GM23248 (cell line): Measurements from ENCODE around the gene TP53I13.

Experiments
- EZH2 ChIP-seq: fragments of 200-600 bp; sonication (generic); IDR thresholded peaks from 2 replicates; pipeline ENCODE4 v1.6.1; 2018; ENCODE audit warnings: antibody characterized with exemption, mild to moderate bottlenecking; ENCODE audit not compliant: insufficient read depth, poor library complexity, severe bottlenecking
- EZH2phosphoT487 ChIP-seq: fragments of 200-600 bp; sonication (generic); IDR thresholded peaks from 2 replicates; pipeline ENCODE4 v1.6.1; 2018; ENCODE audit warnings: antibody characterized with exemption, moderate library complexity, mild to moderate bottlenecking, low read depth; ENCODE audit not compliant: insufficient read depth

DNA sequence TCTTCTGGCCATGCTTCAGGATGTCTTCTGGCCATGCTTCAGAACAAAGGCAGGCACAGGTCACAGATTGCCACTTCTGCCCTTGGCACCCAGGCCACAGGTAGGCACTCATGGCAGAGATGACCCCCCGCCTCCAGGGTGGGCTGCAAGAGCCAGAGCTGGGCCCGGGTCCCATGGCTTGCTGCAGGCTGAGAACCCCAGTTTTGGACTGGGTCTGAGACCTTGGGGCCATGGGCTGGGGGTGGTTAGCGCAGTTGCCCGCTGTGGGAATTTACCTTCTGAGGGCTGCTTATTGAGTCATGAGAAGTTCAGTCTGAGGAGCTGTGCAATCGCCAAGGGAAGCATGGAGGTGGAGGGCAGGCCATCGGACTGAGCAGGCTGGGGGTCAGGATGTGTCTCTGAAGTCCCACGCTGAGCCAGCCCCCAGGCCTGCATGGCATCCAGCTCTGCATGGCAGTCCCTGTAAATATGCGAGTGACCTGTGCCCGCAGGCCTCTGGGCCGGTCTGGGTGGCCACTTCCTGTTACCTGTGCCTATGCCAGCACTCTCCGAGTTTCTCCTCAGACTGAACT, 26.1 kb downstream of the TP53I13 start:
- TF ChIP-seq EZH2 (no peak), EZH2phosphoT487 (no peak)
